ENCODE data around the gene KCTD15. TPM values are rescaled to one million over a fixed set of nuclear protein-coding genes. Genes with fewer than 3 reads are reported as not detected.

KCTD15 gene
- total and polyA plus RNA-seq, 3 experiments from 2014 or later = 0.28 to 4.1 (median 3.6) TPM

- H3K9me3 Mint-ChIP-seq = no peaks in the 10 kb centered on the region
- Histone ChIP-seq H3K9me3 (ENCODE audit: low read length) (no peaks in the 10 kb centered on the region), H3K27me3 (ENCODE audit: insufficient read depth, low read length, poor library complexity, severe bottlenecking) (peaks cover 8% of the 10 kb centered on the region), H3K27ac (ENCODE audit: low read depth, low read length) (no peak overlapping the region), H3K4me1 (ENCODE audit: insufficient read depth, low read length) (no peaks in the 10 kb centered on the region), H3K36me3 (ENCODE audit: insufficient read depth, low read length) (no peaks in the 10 kb centered on the region), H3K4me3 (ENCODE audit: low read length) (no peak overlapping the region)
- no peak for DNase-seq
- H3K4me3 Mint-ChIP-seq = no peak overlapping the region
- H3K27me3 Mint-ChIP-seq = peaks cover 25 to 48% of the 10 kb centered on the region in 2 donors
- peaks cover 10 to 16% (median 12%) of the 10 kb centered on the region in 3 donors for H3K4me1 Mint-ChIP-seq
- H3K27ac Mint-ChIP-seq = no peak overlapping the region
- ChIA-PET POLR2A (no interaction called here), CTCF (no interaction called here)
- no peaks in the 10 kb centered on the region for H3K36me3 Mint-ChIP-seq
Measured at GRCh38 chr19:33789344-33789743, 7.3 kb upstream of the KCTD15 start.

GRCh38 chr19:33794683-33795369 lies 1.8 kb upstream of the KCTD15 start:
- Histone ChIP-seq H3K27ac (ENCODE audit: low read depth, low read length) (no peak overlapping the region), H3K4me3 (ENCODE audit: low read length) (no peak overlapping the region), H3K4me1 (ENCODE audit: insufficient read depth, low read length) (no peaks in the 10 kb centered on the region), H3K9me3 (ENCODE audit: low read length) (no peaks in the 10 kb centered on the region), H3K27me3 (ENCODE audit: insufficient read depth, low read length, poor library complexity, severe bottlenecking) (peaks cover 13% of the 10 kb centered on the region), H3K36me3 (ENCODE audit: insufficient read depth, low read length) (no peaks in the 10 kb centered on the region)
- Mint-ChIP-seq H3K36me3 (no peaks in the 10 kb centered on the region), H3K4me1 (peaks cover 0 to 11% (median 0%) of the 10 kb centered on the region in 3 donors), H3K27ac (no peak overlapping the region), H3K27me3 (peaks cover 19 to 54% of the 10 kb centered on the region in 2 donors), H3K4me3 (peak overlapping the region in 6 of 7 donors; percentile 51 to 88 (median 64)), H3K9me3 (no peaks in the 10 kb centered on the region)
- no peak for DNase-seq
- ChIA-PET CTCF (interaction anchor here (0.9 to 1.3 kb wide), 3 partner anchors 11 to 17 kb away, joined by 3 read pairs; no protein-coding TSS in a partner anchor), POLR2A (no interaction called here)

- H3K36me3 ChIP-seq (ENCODE audit: insufficient read depth, low read length) = no peaks in the 10 kb centered on the region
- peaks cover 13% of the 10 kb centered on the region for H3K27me3 ChIP-seq (ENCODE audit: insufficient read depth, low read length, poor library complexity, severe bottlenecking)
- peak in 1 of 5 donors; percentile 12 for DNase-seq
- peaks cover 0 to 11% (median 0%) of the 10 kb centered on the region in 3 donors for H3K4me1 Mint-ChIP-seq
- H3K27ac ChIP-seq (ENCODE audit: low read depth, low read length) = peak overlapping the region; percentile 43
- H3K36me3 Mint-ChIP-seq = no peaks in the 10 kb centered on the region
- H3K27me3 Mint-ChIP-seq = peaks cover 19 to 56% of the 10 kb centered on the region in 2 donors
- no peaks in the 10 kb centered on the region for H3K9me3 Mint-ChIP-seq
- H3K4me3 Mint-ChIP-seq = peak overlapping the region; percentile 57 to 88 (median 65)
- H3K9me3 ChIP-seq (ENCODE audit: low read length) = no peaks in the 10 kb centered on the region
- POLR2A ChIA-PET = no interaction called here
- CTCF ChIA-PET = interaction anchor here (1.2 to 1.3 kb wide), 2 partner anchors 11 to 18 kb away, joined by 3 read pairs; no protein-coding TSS in a partner anchor
- H3K4me1 ChIP-seq (ENCODE audit: insufficient read depth, low read length) = no peaks in the 10 kb centered on the region
- H3K4me3 ChIP-seq (ENCODE audit: low read length) = no peak overlapping the region
- no peak overlapping the region for H3K27ac Mint-ChIP-seq
Measured at GRCh38 chr19:33795370-33796163, 1.1 kb upstream of the KCTD15 start.

GRCh38 chr19:33797802-33798671 lies 1.4 kb downstream of the KCTD15 start:
- Mint-ChIP-seq H3K9me3 (no peaks in the 10 kb centered on the region), H3K27ac (peak overlapping the region in 1 of 8 donors; percentile 17), H3K36me3 (no peaks in the 10 kb centered on the region), H3K4me1 (peaks cover 0 to 11% (median 0%) of the 10 kb centered on the region in 3 donors), H3K4me3 (peak overlapping the region; percentile 51 to 88 (median 80)), H3K27me3 (peaks cover 13 to 39% of the 10 kb centered on the region in 2 donors)
- Histone ChIP-seq H3K27ac (ENCODE audit: low read depth, low read length) (no peak overlapping the region), H3K27me3 (ENCODE audit: insufficient read depth, low read length, poor library complexity, severe bottlenecking) (peaks cover 13% of the 10 kb centered on the region), H3K9me3 (ENCODE audit: low read length) (no peaks in the 10 kb centered on the region), H3K36me3 (ENCODE audit: insufficient read depth, low read length) (no peaks in the 10 kb centered on the region), H3K4me3 (ENCODE audit: low read length) (no peak overlapping the region), H3K4me1 (ENCODE audit: insufficient read depth, low read length) (no peaks in the 10 kb centered on the region)
- ChIA-PET POLR2A (no interaction called here), CTCF (no interaction called here)
- DNase-seq = no peak

- Mint-ChIP-seq H3K4me1 (peaks cover 0 to 11% (median 0%) of the 10 kb centered on the region in 3 donors), H3K27ac (no peak overlapping the region), H3K36me3 (no peaks in the 10 kb centered on the region), H3K4me3 (peak overlapping the region; percentile 32 to 83 (median 57)), H3K27me3 (peaks cover 8 to 32% of the 10 kb centered on the region in 2 donors), H3K9me3 (no peaks in the 10 kb centered on the region)
- POLR2A ChIA-PET = no interaction called here
- Histone ChIP-seq H3K9me3 (ENCODE audit: low read length) (no peaks in the 10 kb centered on the region), H3K4me3 (ENCODE audit: low read length) (no peak overlapping the region), H3K36me3 (ENCODE audit: insufficient read depth, low read length) (no peaks in the 10 kb centered on the region), H3K4me1 (ENCODE audit: insufficient read depth, low read length) (no peaks in the 10 kb centered on the region), H3K27ac (ENCODE audit: low read depth, low read length) (no peak overlapping the region), H3K27me3 (ENCODE audit: insufficient read depth, low read length, poor library complexity, severe bottlenecking) (peaks cover 9% of the 10 kb centered on the region)
- DNase-seq = no peak
- CTCF ChIA-PET = no interaction called here
Measured at GRCh38 chr19:33798681-33799111, 2.0 kb downstream of the KCTD15 start.

GRCh38 chr19:33799476-33799875 lies 2.8 kb downstream of the KCTD15 start:
- Mint-ChIP-seq H3K9me3 (no peaks in the 10 kb centered on the region), H3K36me3 (no peaks in the 10 kb centered on the region), H3K27me3 (peaks cover 4 to 25% of the 10 kb centered on the region in 2 donors), H3K4me1 (peaks cover 0 to 11% (median 0%) of the 10 kb centered on the region in 3 donors), H3K4me3 (peak overlapping the region in 1 of 7 donors; percentile 41), H3K27ac (no peak overlapping the region)
- Histone ChIP-seq H3K36me3 (ENCODE audit: insufficient read depth, low read length) (no peaks in the 10 kb centered on the region), H3K27me3 (ENCODE audit: insufficient read depth, low read length, poor library complexity, severe bottlenecking) (peaks cover 4% of the 10 kb centered on the region), H3K27ac (ENCODE audit: low read depth, low read length) (no peak overlapping the region), H3K4me3 (ENCODE audit: low read length) (no peak overlapping the region), H3K4me1 (ENCODE audit: insufficient read depth, low read length) (no peaks in the 10 kb centered on the region), H3K9me3 (ENCODE audit: low read length) (no peaks in the 10 kb centered on the region)
- no peak for DNase-seq
- ChIA-PET CTCF (no interaction called here), POLR2A (no interaction called here)

GRCh38 chr19:33800012-33800680 lies 3.5 kb downstream of the KCTD15 start:
- Histone ChIP-seq H3K27me3 (ENCODE audit: insufficient read depth, low read length, poor library complexity, severe bottlenecking) (no peaks in the 10 kb centered on the region), H3K36me3 (ENCODE audit: insufficient read depth, low read length) (no peaks in the 10 kb centered on the region), H3K4me1 (ENCODE audit: insufficient read depth, low read length) (no peaks in the 10 kb centered on the region), H3K9me3 (ENCODE audit: low read length) (no peaks in the 10 kb centered on the region), H3K27ac (ENCODE audit: low read depth, low read length) (no peak overlapping the region), H3K4me3 (ENCODE audit: low read length) (no peak overlapping the region)
- no peaks in the 10 kb centered on the region for H3K36me3 Mint-ChIP-seq
- peak overlapping the region in 1 of 7 donors; percentile 41 for H3K4me3 Mint-ChIP-seq
- CTCF ChIA-PET = no interaction called here
- POLR2A ChIA-PET = no interaction called here
- H3K9me3 Mint-ChIP-seq = no peaks in the 10 kb centered on the region
- H3K27me3 Mint-ChIP-seq = peaks cover 4 to 22% of the 10 kb centered on the region in 2 donors
- peaks cover 0 to 10% (median 0%) of the 10 kb centered on the region in 3 donors for H3K4me1 Mint-ChIP-seq
- DNase-seq = no peak
- H3K27ac Mint-ChIP-seq = no peak overlapping the region
